WTC11 (cell line): ENCODE data around the gene TRIM25. TPM values are rescaled to one million over a fixed set of nuclear protein-coding genes. Genes with fewer than 3 reads are reported as not detected.

ENCODE experiments used
- ATAC-seq: fragments of 200-7000 bp; cut with Tn5 transposase; 2 replicates; pipeline ENCODE4 v1.10.0; 2021; ENCODE audit warnings: mild to moderate bottlenecking, moderate library complexity
- CTCF ChIA-PET: fragments of 300-600 bp; sonication (Branson Sonifier 250); formaldehyde crosslinking; loops from one replicate; lab custom pipeline; 2021; ENCODE audit warnings: antibody characterized with exemption; lab: Charles Lee
- POLR2A ChIA-PET: fragments of 350-600 bp; sonication (Branson Sonifier 250); formaldehyde crosslinking; loops from one replicate; lab custom pipeline; 2021; ENCODE audit warnings: antibody characterized with exemption; lab: Charles Lee
- DNase-seq: peaks from one replicate; pipeline ENCODE4 v3.0.0; 2021; ENCODE audit warnings: low spot score
- H3K27ac Mint-ChIP-seq: 2 replicates; pipeline ENCODE4 v1.8.0; 2021; ENCODE audit warnings: mixed read lengths
- H3K27me3 Mint-ChIP-seq: 2 replicates; pipeline ENCODE4 v1.8.0; 2021; ENCODE audit warnings: low read depth, mild to moderate bottlenecking, moderate library complexity, mixed read lengths
- H3K36me3 Mint-ChIP-seq: 2 replicates; pipeline ENCODE4 v1.8.0; 2021; ENCODE audit warnings: mixed read lengths
- H3K4me1 Mint-ChIP-seq: 2 replicates; pipeline ENCODE4 v1.8.0; 2022; ENCODE audit warnings: mixed read lengths
- H3K4me3 Mint-ChIP-seq: 2 replicates; pipeline ENCODE4 v1.8.0; 2021; ENCODE audit warnings: mild to moderate bottlenecking, moderate library complexity, mixed read lengths
- H3K9me3 Mint-ChIP-seq: 2 replicates; pipeline ENCODE4 v1.8.0; 2021; ENCODE audit warnings: mixed read lengths
- AFF4 ChIP-seq: sonication (generic); formaldehyde crosslinking; IDR thresholded peaks from 2 replicates; pipeline ENCODE4 v1.8.1; 2023; ENCODE audit warnings: mild to moderate bottlenecking, missing genetic modification reagents, borderline replicate concordance
- ATF1 ChIP-seq: sonication (generic); formaldehyde crosslinking; IDR thresholded peaks from 2 replicates; pipeline ENCODE4 v1.8.1; 2023; ENCODE audit warnings: mild to moderate bottlenecking, moderate library complexity, missing genetic modification reagents
- CDX4 ChIP-seq: fragments of 250-450 bp; sonication (Bioruptor Pico); IDR thresholded peaks from 2 replicates; pipeline ENCODE4 v1.9.0; 2021; ENCODE audit warnings: moderate library complexity, mild to moderate bottlenecking, inconsistent platforms, borderline replicate concordance
- CTCF ChIP-seq: fragments of 200-600 bp; IDR thresholded peaks from 2 replicates; pipeline ENCODE4 v1.8.0; 2022; ENCODE audit warnings: antibody characterized with exemption
- E2F1 ChIP-seq: sonication (generic); formaldehyde crosslinking; IDR thresholded peaks from 2 replicates; pipeline ENCODE4 v1.8.0; 2022; ENCODE audit warnings: mild to moderate bottlenecking, missing genetic modification reagents
- ESRRA ChIP-seq: sonication (generic); formaldehyde crosslinking; IDR thresholded peaks from 2 replicates; pipeline ENCODE4 v1.8.1; 2022; ENCODE audit warnings: mild to moderate bottlenecking, missing genetic modification reagents, borderline replicate concordance
- FOXP4 ChIP-seq: sonication (generic); formaldehyde crosslinking; IDR thresholded peaks from 2 replicates; pipeline ENCODE4 v1.8.0; 2022; ENCODE audit warnings: mild to moderate bottlenecking, missing genetic modification reagents
- KAT7 ChIP-seq: sonication (generic); formaldehyde crosslinking; IDR thresholded peaks from 2 replicates; pipeline ENCODE4 v1.8.1; 2023; ENCODE audit warnings: missing genetic modification reagents, mild to moderate bottlenecking, borderline replicate concordance
- NFATC4 ChIP-seq: fragments of 250-450 bp; sonication (Bioruptor Pico); IDR thresholded peaks from 2 replicates; pipeline ENCODE4 v1.9.0; 2021; ENCODE audit warnings: mild to moderate bottlenecking
- NFYB ChIP-seq: sonication (generic); formaldehyde crosslinking; conservative IDR thresholded peaks from 2 replicates; pipeline ENCODE4 v1.8.0; 2022; ENCODE audit warnings: low read depth, missing genetic modification reagents
- NR1H2 ChIP-seq: sonication (generic); formaldehyde crosslinking; IDR thresholded peaks from 2 replicates; pipeline ENCODE4 v1.9.0; 2021; ENCODE audit warnings: mild to moderate bottlenecking, moderate library complexity, missing genetic modification reagents
- RELA ChIP-seq: sonication (generic); formaldehyde crosslinking; IDR thresholded peaks from 2 replicates; pipeline ENCODE4 v1.8.1; 2022; ENCODE audit warnings: missing genetic modification reagents, mild to moderate bottlenecking, borderline replicate concordance
- SMAD4 ChIP-seq: sonication (generic); formaldehyde crosslinking; IDR thresholded peaks from 2 replicates; pipeline ENCODE4 v1.8.0; 2022; ENCODE audit warnings: mild to moderate bottlenecking, missing genetic modification reagents
- SP1 ChIP-seq: sonication (generic); formaldehyde crosslinking; conservative IDR thresholded peaks from 2 replicates; pipeline ENCODE4 v1.8.1; 2022; ENCODE audit warnings: missing genetic modification reagents
- TEAD1 ChIP-seq: sonication (generic); formaldehyde crosslinking; IDR thresholded peaks from 2 replicates; pipeline ENCODE4 v1.8.0; 2022; ENCODE audit warnings: mild to moderate bottlenecking, missing genetic modification reagents
- TP53 ChIP-seq: sonication (generic); formaldehyde crosslinking; IDR thresholded peaks from 2 replicates; pipeline ENCODE4 v1.8.1; 2023; ENCODE audit warnings: mild to moderate bottlenecking, missing genetic modification reagents
- ZNF138 ChIP-seq: sonication (generic); formaldehyde crosslinking; conservative IDR thresholded peaks from 2 replicates; pipeline ENCODE4 v1.8.1; 2022; ENCODE audit warnings: mild to moderate bottlenecking, moderate library complexity, missing genetic modification reagents
- ZNF263 ChIP-seq: sonication (generic); formaldehyde crosslinking; IDR thresholded peaks from 2 replicates; pipeline ENCODE4 v1.8.1; 2022; ENCODE audit warnings: low read depth, mild to moderate bottlenecking, moderate library complexity, missing genetic modification reagents
- ZNF396 ChIP-seq: fragments of 250-450 bp; sonication (Bioruptor Pico); IDR thresholded peaks from 2 replicates; pipeline ENCODE4 v1.8.0; 2021; ENCODE audit warnings: mild to moderate bottlenecking, moderate library complexity, borderline replicate concordance
- ZNF423 ChIP-seq: fragments of 250-450 bp; sonication (Bioruptor Pico); IDR thresholded peaks from 2 replicates; pipeline ENCODE4 v2.1.2; 2022; ENCODE audit warnings: mild to moderate bottlenecking, moderate library complexity
- total RNA-seq: library from RNA; stranded (reverse); gene quantifications from 3 replicates; pipeline ENCODE4 v1.2.3, GENCODE V29; 2021

TRIM25 gene
- total RNA-seq, 1 experiment from 2014 or later: 49.0 TPM

DNA sequence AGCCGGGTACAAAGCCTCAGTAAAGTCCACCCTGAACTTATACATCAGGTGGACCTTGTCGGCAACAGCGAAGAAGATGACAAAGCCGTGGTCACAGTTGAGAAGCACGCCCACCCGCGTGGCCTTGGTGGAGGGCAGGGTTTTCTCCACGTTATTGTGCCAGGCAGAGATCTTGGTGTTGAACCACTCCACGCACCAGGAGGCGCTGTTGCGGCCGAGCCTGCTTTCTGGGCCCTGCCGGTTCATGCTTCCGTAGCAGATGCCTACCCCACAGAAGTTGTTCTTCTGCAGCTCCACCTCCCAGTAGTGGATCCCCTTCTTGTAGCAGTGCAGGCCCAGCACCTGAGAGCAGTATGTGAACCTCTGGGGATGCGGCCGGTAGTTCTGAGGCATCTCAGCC lies 22.1 kb downstream of the TRIM25 start:
- Mint-ChIP-seq H3K36me3 (peaks cover 64% of the 10 kb centered on the region), H3K4me3 (no peak overlapping the region), H3K4me1 (peaks cover 13% of the 10 kb centered on the region), H3K27ac (no peak overlapping the region), H3K9me3 (peaks cover 25% of the 10 kb centered on the region), H3K27me3 (no peaks in the 10 kb centered on the region)
- peak; percentile 79 for DNase-seq
- TF ChIP-seq E2F1 (no peak), ZNF423 (CRISPR knock-in tag) (no peak), CTCF (peak; percentile 72), KAT7 (no peak)
- POLR2A ChIA-PET: no interaction called here
- CTCF ChIA-PET: interaction anchor here (0.6 to 2.1 kb wide), 8 partner anchors 12 to 176 kb away, joined by 3 to 7 read pairs (median 4); partner anchors contain the start of gene TRIM25
- peak; percentile 86 for ATAC-seq

GRCh38 chr17:56890906-56891674 lies 22.8 kb downstream of the TRIM25 start:
- H3K36me3 Mint-ChIP-seq: peaks cover 71% of the 10 kb centered on the region
- H3K27me3 Mint-ChIP-seq: no peaks in the 10 kb centered on the region
- DNase-seq: no peak
- ChIA-PET POLR2A (no interaction called here), CTCF (interaction anchor here (1.0 to 2.1 kb wide), 7 partner anchors 12 to 175 kb away, joined by 3 to 7 read pairs (median 4); no protein-coding TSS in a partner anchor)
- ATAC-seq: no peak
- peaks cover 31% of the 10 kb centered on the region for H3K9me3 Mint-ChIP-seq
- H3K4me1 Mint-ChIP-seq: peaks cover 12% of the 10 kb centered on the region
- no peak overlapping the region for H3K4me3 Mint-ChIP-seq
- TF ChIP-seq SP1 (CRISPR knock-in tag): no peak
- TF ChIP-seq ZNF138 (CRISPR knock-in tag): no peak
- TF ChIP-seq NFATC4 (CRISPR knock-in tag): no peak
- no peak for TF ChIP-seq TP53 (CRISPR knock-in tag)
- no peak for TF ChIP-seq ZNF396 (CRISPR knock-in tag)
- TF ChIP-seq, all 79 proteins: peak for 0
- H3K27ac Mint-ChIP-seq: no peak overlapping the region

GRCh38 chr17:56890390-56890789 lies 23.5 kb downstream of the TRIM25 start:
- no peak overlapping the region for H3K27ac Mint-ChIP-seq
- POLR2A ChIA-PET: no interaction called here
- DNase-seq (no peak), ATAC-seq (no peak)
- H3K9me3 Mint-ChIP-seq: peaks cover 31% of the 10 kb centered on the region
- no peak overlapping the region for H3K4me3 Mint-ChIP-seq
- no peaks in the 10 kb centered on the region for H3K27me3 Mint-ChIP-seq
- H3K4me1 Mint-ChIP-seq: peaks cover 8% of the 10 kb centered on the region
- CTCF ChIA-PET: interaction anchor here (1.2 to 1.4 kb wide), 2 partner anchors 71 to 110 kb away, joined by 3 to 5 read pairs; no protein-coding TSS in a partner anchor
- peaks cover 69% of the 10 kb centered on the region for H3K36me3 Mint-ChIP-seq
- TF ChIP-seq FOXP4 (CRISPR knock-in tag): no peak
- no peak for TF ChIP-seq AFF4 (CRISPR knock-in tag)
- TF ChIP-seq NFYB (CRISPR knock-in tag): no peak
- no peak for TF ChIP-seq CDX4 (CRISPR knock-in tag)
- no peak for TF ChIP-seq TP53 (CRISPR knock-in tag)
- no peak for TF ChIP-seq ESRRA
- no peak for TF ChIP-seq ATF1 (CRISPR knock-in tag)
- no peak for TF ChIP-seq ZNF138 (CRISPR knock-in tag)
- no peak for TF ChIP-seq NR1H2
- TF ChIP-seq TEAD1 (CRISPR knock-in tag): no peak
- no peak for TF ChIP-seq SMAD4
- no peak for TF ChIP-seq ZNF263 (CRISPR knock-in tag)
- TF ChIP-seq RELA: no peak
